HG02759 (cell line): ENCODE data around the gene MS4A18.

Experiments used
- ATAC-seq: cut with Tn5 transposase; IDR thresholded peaks from one replicate; pipeline ENCODE4 v1.9.1; 2021; ENCODE audit warnings: mild to moderate bottlenecking, moderate library complexity; ENCODE audit not compliant: unreplicated experiment

MS4A18 gene

DNA sequence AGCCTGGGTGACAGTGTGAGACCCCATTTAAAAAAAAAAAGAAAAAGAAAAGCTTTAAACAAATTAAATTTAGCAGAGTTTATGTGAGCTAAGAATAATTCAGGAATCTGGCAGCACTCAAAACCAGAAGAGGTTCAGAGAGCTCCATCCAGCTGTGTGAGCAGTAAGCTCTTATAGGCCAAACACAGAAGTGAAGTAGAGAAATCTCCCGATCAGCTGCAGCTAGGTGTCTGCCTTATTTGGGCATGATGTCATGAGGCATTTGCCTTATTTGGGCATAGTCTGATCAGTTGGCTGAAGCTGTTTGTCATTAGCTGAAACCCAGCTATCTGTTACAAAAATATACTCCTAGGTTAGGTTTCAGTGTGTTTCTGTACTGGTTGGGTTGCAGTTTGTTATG is 40.4 kb downstream of the MS4A18 start:
- peak; percentile 35 for ATAC-seq

- no peak for ATAC-seq
Measured at GRCh38 chr11:60765355-60765754, 40.8 kb downstream of the MS4A18 start.

DNA sequence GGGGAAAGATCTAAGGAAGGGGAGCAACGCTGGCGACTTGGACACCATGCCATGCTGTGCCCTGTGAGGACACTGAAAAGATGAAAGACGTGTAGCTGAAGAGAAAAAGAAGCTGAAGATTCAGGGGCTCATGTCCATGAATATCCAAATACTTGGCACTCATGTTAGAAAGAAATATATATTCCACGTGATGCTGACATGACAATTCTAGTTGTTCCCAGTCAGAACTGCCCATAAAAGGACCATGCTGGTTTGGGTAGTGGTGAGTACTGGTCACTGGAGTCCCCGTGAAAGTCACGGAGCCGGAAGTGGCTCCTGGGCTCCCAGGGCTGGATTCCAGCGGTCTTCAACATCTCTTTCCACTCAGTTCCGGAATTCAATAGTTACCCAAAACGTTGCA is 42.0 kb downstream of the MS4A18 start:
- ATAC-seq, result no peak

DNA sequence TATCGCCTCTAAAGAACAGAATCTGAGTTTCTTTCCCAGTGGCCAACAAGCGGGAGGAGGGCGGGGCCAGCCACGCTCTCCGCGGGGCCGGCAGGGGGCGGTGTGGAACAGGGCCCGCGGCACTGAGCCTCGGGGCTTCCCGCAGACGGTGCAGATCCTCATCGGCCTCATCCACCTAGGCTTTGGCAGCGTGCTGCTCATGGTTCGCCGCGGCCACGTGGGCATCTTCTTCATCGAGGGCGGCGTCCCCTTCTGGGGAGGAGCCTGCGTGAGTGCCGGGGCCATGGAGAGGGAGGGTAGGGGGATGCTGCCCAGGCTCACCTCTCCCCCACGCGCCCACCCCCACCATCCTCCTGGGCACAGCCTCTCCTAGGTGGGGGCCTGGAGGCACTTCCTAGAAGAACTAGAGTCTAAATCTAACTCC is 42.9 kb downstream of the MS4A18 start:
- ATAC-seq, result no peak

DNA sequence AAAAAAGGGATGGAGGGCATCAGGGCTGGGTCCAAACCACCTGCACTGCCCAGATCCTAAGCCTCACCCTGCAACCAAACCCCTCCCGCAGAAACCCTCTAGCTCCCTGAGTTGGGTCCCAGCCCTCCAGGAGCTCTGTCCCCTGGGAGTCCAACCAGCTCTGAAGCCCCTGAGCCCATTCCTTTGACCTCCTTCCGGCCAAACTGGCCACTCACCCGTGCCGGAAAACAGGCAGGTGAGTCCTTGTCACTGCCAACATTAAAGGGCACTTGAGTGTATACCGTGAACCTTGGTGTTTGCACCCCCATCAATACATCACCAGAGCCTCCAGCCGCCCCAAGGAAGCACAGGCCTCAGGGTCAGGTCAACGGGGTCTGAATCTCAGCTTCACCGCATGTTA is 43.7 kb downstream of the MS4A18 start:
- no peak for ATAC-seq

GRCh38 chr11:60769273-60769672 is 44.8 kb downstream of the MS4A18 start:
- ATAC-seq, result no peak

DNA sequence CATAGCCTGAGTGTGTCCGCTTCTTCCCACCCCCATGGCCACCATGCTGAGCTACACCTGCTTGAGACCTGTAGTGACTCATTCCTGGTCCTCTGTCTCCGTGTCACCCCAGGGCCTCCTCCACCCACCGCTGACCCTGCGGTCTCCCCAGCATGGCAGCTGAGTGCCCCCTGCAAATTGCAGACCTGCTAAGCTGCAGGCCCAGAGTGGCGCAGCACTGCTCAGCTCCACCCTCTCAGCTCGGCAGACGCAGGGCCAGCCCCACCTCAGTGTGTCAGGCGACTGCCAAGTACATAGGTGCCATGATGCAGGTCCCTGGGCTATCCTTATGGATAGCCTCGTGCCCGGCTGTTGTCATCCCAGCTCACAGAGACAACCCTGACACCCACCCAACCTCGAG is 45.3 kb downstream of the MS4A18 start:
- no peak for ATAC-seq

GRCh38 chr11:60771146-60771545 is 46.6 kb downstream of the MS4A18 start:
- ATAC-seq, result no peak

DNA sequence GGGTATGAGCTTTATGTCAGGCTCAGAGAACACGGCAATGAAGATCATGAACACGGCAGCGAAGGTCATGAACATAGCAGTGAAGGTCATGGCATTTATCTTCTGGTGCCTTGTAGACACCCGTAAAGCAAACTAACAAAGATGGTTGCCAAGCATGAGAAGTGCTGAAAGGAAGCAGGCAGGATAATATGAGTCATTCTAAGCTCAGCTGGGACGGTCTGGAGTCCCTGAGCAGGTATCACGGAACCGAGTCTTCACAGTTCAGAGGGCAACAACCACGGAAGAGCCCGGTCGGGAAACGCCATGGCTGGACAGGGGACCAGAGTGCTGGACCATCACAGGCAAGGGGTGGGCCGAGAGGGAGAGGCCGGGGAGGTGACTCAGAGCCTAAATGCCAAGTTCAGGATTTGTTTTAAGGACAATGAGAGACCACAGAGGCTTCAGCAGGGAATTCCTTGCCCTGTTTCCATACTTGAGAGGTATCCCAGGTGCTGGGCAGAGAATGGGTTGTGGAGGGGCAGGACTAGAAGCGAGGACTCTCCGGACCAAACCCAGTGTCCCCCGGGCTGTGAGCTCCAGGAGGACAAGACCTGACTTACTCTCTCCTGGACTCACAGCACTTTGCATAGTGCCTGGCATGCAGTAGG is 47.5 kb downstream of the MS4A18 start:
- ATAC-seq, result peak; percentile 35

GRCh38 chr11:60772666-60773065 is 48.1 kb downstream of the MS4A18 start:
- ATAC-seq, result no peak

DNA sequence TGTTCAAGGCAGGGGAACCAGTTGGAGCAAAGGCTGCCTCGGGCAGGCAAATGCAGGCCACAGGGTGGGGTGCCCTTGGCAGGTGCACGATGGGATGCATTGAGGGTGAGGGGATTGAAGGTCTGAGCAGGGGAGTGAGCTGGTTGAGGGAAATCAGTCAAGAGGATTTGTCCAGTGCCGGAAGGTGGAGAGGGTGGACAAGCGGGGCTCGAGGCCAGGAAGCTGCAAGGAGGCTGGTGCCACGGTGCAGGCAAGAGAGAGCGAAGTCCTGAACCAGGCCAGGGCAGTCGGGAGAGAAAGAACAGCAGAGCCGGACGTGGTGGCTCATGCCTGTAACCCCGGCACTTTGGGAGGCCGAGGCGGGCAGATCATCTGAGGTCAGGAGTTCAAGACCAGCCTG is 50.2 kb downstream of the MS4A18 start:
- ATAC-seq, result no peak

DNA sequence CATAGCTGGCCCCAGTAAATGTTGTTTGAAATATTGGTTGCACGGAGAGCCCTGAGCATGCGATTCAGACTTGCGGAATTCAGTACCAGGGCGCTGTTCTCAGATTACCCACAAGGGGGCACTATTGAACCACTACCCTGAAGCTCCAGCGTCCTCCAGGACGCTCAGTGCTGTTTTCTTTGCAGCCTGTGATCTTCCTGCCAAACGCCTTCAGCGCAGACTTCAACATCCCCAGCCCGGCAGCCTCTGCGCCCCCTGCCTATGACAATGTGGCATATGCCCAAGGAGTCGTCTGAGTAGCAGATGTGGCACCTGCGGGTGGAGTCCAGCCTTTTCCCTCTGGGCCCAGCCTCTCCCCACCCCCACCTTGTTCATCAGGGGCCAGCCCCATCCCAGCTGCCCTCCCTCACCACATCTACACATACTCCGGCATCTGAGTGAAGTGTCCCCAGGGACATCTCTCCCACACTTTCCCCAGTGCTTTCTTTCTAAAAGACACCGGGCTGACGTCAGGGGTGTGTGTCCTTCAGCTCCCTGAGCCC is 51.0 kb downstream of the MS4A18 start:
- ATAC-seq, result peak; percentile 90

- no peak for ATAC-seq
Measured at GRCh38 chr11:60776167-60776566, 51.6 kb downstream of the MS4A18 start.

GRCh38 chr11:60777106-60777505 is 52.6 kb downstream of the MS4A18 start:
- ATAC-seq, result no peak

GRCh38 chr11:60777572-60777971 is 53.1 kb downstream of the MS4A18 start:
- no peak for ATAC-seq

DNA sequence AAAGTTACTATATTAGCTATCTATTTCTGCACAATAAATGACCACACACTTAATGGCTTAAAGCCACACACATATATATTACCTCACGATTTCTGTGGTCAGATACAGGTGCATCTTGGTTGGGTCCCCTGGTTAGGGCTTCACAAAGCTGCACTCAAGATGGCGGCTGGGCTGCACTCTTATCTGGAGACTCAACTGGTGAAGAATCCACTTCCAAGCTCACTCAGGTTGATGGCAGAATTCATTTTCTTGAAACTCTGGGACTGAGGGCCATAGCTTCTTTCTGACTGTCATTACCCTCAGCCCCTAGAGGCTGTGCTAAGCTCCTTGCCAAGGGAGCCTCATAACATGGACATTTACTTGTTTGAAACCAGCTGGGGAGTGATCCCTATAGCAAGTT is 55.5 kb downstream of the MS4A18 start:
- no peak for ATAC-seq

DNA sequence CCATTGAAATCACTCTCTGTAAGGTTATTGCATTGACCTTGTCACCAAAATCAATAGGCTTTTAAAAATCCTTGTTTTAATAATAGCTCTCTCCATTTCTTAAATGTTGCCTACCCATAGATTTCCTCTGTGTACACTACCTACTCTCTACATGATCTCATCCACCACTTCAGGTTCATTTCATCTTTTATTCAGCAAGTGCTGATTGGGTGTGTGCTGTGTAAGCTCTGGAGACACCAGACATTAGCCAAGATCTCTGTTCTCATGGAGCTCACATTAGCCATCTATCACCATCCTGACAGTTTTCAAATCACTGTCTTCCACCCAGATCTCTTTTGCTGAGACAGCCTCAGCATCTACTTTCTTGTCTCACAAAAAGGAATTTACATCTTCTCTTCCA is 56.3 kb downstream of the MS4A18 start:
- ATAC-seq, result no peak

DNA sequence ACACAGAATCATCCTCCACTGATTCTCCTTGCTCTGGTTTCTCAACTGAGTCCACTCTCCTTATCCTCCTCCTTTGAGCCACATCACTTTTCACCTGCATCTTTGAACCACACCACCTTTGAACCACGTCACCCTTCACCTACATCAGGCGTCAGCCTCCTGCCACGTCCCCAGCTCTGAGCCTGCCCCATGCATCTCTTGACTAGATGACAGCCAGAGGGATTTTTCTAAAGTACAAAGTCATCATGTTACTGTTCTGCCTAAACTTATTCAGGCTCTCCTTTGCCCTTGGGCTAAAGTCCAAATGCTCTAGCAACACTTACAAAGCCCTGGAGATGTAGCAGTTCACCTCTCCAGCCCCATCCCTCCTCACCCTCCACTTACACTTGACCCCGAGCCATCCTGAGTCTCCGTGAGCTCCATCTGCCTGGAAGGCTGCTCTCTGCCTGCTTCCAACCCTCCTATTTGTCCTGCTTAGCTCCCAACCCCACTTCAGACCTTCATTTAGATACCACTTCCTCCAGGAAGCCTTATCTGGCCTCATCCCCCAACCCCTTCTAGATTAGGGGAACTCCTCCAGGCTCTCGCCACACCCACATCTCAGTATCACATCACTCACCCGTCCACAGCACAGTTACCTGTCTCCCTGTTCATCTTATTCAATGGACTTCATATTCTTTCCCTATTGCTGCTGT is 56.9 kb downstream of the MS4A18 start:
- no peak for ATAC-seq

DNA sequence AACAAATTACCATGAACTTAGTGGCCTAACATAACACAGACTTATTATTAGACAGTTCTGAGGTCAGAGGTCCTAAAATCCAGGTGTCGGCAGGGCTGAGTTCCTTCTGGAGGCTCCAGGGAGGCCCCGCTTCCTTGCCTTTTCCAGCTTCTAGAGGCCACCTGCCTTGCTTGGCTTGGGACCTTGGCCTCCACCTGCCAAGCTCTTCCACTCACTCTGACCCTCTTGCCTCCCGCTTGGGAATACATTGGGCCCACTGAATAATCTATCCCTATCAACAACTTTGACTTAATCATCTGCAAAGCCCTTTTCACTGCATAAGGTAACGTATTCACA is 57.4 kb downstream of the MS4A18 start:
- ATAC-seq, result no peak

GRCh38 chr11:60782393-60783140 is 58.0 kb downstream of the MS4A18 start:
- no peak for ATAC-seq

DNA sequence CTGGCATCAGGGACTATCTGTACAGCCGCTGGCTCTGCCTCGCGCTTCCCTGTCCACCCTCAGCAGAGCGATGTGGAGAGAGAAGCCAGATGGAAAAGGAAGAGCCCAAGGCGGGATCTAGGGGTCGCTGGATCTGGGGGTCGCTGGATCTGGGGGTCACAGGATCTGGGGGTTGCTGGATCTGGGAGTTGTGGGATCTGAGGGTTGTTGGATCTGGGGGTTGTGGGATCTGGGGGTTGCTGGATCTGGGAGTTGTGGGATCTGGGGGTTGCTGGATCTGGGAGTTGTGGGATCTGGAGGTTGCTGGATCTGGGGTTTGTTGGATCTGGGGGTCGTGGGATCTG is 58.6 kb downstream of the MS4A18 start:
- ATAC-seq, result no peak

DNA sequence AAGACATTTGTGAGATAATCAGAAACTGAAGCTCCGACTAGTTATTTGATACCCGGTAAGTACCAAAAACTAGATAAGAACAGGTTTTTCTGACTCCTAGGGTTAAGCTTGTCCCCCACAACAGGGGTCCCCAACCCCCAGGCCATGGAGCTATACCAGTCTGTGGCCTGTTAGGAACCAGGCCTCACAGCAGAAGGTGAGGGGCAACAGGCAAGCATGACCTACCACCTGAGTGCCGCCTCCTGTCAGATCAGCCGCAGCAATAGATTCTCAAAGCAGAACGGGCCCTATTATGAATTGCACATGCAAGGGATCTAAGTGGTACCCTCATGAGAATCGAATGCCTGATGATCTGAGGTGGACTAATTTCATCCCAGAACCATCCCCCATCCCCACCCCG is 59.4 kb downstream of the MS4A18 start:
- no peak for ATAC-seq
